Endothelial cell of umbilical vein (primary cell): ENCODE results near the gene CHST11. TPM values are rescaled to one million over a fixed set of nuclear protein-coding genes. Genes with fewer than 3 reads are reported as not detected.

Source experiments
- BruUV-seq: library from RNA; stranded (reverse); fragments of 400-500 nt; replicated peaks from 2 replicates; lab custom pipeline; 2021; lab: Mats Ljungman, UMichigan
- CTCF ChIA-PET: fragments of 300-600, 350-600 bp; sonication (Branson Sonifier 250); formaldehyde crosslinking; loops from one replicate; lab custom pipeline; 2021; ENCODE audit warnings: antibody characterized with exemption, inconsistent platforms; lab: Charles Lee
- POLR2A ChIA-PET: fragments of 300-600, 350-600 bp; sonication (Branson Sonifier 250); formaldehyde crosslinking; loops from one replicate; lab custom pipeline; 2021; ENCODE audit warnings: antibody characterized with exemption, inconsistent platforms; lab: Charles Lee
- DNase-seq: peaks from one replicate; pipeline ENCODE4 v3.0.0-alpha.2; 2011; ENCODE audit warnings: low read depth, low spot score
- FAIRE-seq: peaks from 2 replicates; lab custom pipeline; 2011; peaks lifted over from hg19 to GRCh38; lab: Jason Lieb, UNC
- H2AFZ ChIP-seq: 2 replicates; pipeline ENCODE4 v1.6.0; 2012; ENCODE audit warnings: low read depth, low read length, control low read depth, inconsistent platforms
- H3K27ac ChIP-seq: 2 replicates; pipeline ENCODE4 v1.5.1; 2011; ENCODE audit warnings: low read depth, mild to moderate bottlenecking, control low read depth, low read length, moderate library complexity; ENCODE audit not compliant: insufficient read depth
- H3K27me3 ChIP-seq, 2 experiments: 2 replicates each; pipeline versions ENCODE4 v1.6.0 to v1.6.1; 2011; ENCODE audit warnings: low read length in 2 of 2, mixed read lengths in 1 of 2; ENCODE audit not compliant: control insufficient read depth in 2 of 2, insufficient read depth in 2 of 2
- H3K36me3 ChIP-seq, 2 experiments: 2 replicates in 1 of 2; 3 replicates in 1 of 2; pipeline ENCODE4 v1.5.1; 2011; ENCODE audit warnings: low read length in 2 of 2, mild to moderate bottlenecking in 1 of 2, moderate library complexity in 1 of 2; ENCODE audit not compliant: control insufficient read depth in 2 of 2, insufficient read depth in 2 of 2; ENCODE audit errors: extremely low read depth in 1 of 2
- H3K4me1 ChIP-seq: 3 replicates; pipeline ENCODE4 v1.5.1; 2011; ENCODE audit warnings: mild to moderate bottlenecking, low read length; ENCODE audit not compliant: control insufficient read depth, insufficient read depth; ENCODE audit errors: extremely low read depth
- H3K4me2 ChIP-seq: 2 replicates; pipeline ENCODE4 v1.6.1; 2011; ENCODE audit warnings: low read length, control low read depth, mixed read lengths; ENCODE audit not compliant: insufficient read depth
- H3K4me3 ChIP-seq, 3 experiments: fragments of 200-600 bp in 1 of 3; sonication (generic), shearing (Covaris generic) in 1 of 3; replicated peaks in 1 of 3; 2 replicates each; pipeline ENCODE4 v1.5.1; 2011 to 2016; ENCODE audit warnings: control low read depth in 3 of 3, low read length in 3 of 3, mild to moderate bottlenecking in 2 of 3, inconsistent platforms in 1 of 3, low read depth in 1 of 3, moderate library complexity in 1 of 3; ENCODE audit not compliant: insufficient read depth in 1 of 3
- H3K79me2 ChIP-seq: 2 replicates; pipeline ENCODE4 v1.6.0; 2012; ENCODE audit warnings: low read length, inconsistent platforms; ENCODE audit not compliant: control insufficient read depth, insufficient read depth
- H3K9ac ChIP-seq: replicated peaks from 2 replicates; pipeline ENCODE3; 2011; ENCODE audit warnings: low read length, control low read depth; ENCODE audit not compliant: insufficient read depth; ENCODE audit errors: extremely low read depth
- H3K9me1 ChIP-seq: replicated peaks from 3 replicates; pipeline ENCODE4 v1.6.0; 2011; ENCODE audit warnings: mild to moderate bottlenecking, low read length; ENCODE audit not compliant: control insufficient read depth, insufficient read depth; ENCODE audit errors: extremely low read depth
- H3K9me3 ChIP-seq: replicated peaks from 2 replicates; pipeline ENCODE4 v1.5.1; 2012; ENCODE audit warnings: low read length, inconsistent platforms; ENCODE audit not compliant: control insufficient read depth, insufficient read depth
- H4K20me1 ChIP-seq: replicated peaks from 2 replicates; pipeline ENCODE3; 2011; ENCODE audit warnings: mild to moderate bottlenecking, low read length; ENCODE audit not compliant: control insufficient read depth, insufficient read depth; ENCODE audit errors: extremely low read depth
- EZH2 ChIP-seq: IDR thresholded peaks from 2 replicates; pipeline ENCODE4 v1.6.1; 2012; ENCODE audit warnings: borderline replicate concordance, low read depth, mild to moderate bottlenecking, moderate library complexity, low read length, inconsistent platforms; ENCODE audit not compliant: severe bottlenecking
- FOS ChIP-seq: IDR thresholded peaks from 2 replicates; pipeline ENCODE4 v1.6.1; 2011; ENCODE audit warnings: mild to moderate bottlenecking, low read length, moderate library complexity, borderline replicate concordance; ENCODE audit not compliant: insufficient read depth
- GATA2 ChIP-seq: IDR thresholded peaks from 2 replicates; pipeline ENCODE4 v1.7.0; 2011; ENCODE audit warnings: low read depth, mild to moderate bottlenecking, moderate library complexity, mixed read lengths, low read length; ENCODE audit not compliant: insufficient read length, insufficient read depth
- JUN ChIP-seq: IDR thresholded peaks from 2 replicates; pipeline ENCODE4 v1.6.1; 2011; ENCODE audit warnings: borderline replicate concordance, low read depth; ENCODE audit not compliant: insufficient read length, insufficient read depth
- MYC ChIP-seq: IDR thresholded peaks from one replicate; pipeline ENCODE4 v1.6.1; 2011; ENCODE audit warnings: mild to moderate bottlenecking, low read depth, low read length
- POLR2A ChIP-seq: IDR thresholded peaks from 2 replicates; pipeline ENCODE4 v1.6.1; 2012; ENCODE audit warnings: low read depth, mild to moderate bottlenecking, control low read depth, low read length
- POLR2AphosphoS5 ChIP-seq: IDR thresholded peaks from 2 replicates; pipeline ENCODE4 v1.6.1; 2012; ENCODE audit warnings: low read depth, mild to moderate bottlenecking, control low read depth, low read length, moderate library complexity; ENCODE audit not compliant: insufficient read depth
- dilution Hi-C: fragments of 300-500 bp; cut with MboI; formaldehyde crosslinking; loops from one replicate; pipeline ENCODE4 v1.15.0; 2019; ENCODE audit warnings: low sequenced_read_pairs; ENCODE audit not compliant: extremely low pct_ligation_motif_present
- intact Hi-C: fragments of 100-400 bp; cut with micrococcal nuclease; formaldehyde crosslinking; loops from one replicate; pipeline ENCODE4 v1.10.0; 2022
- polyA plus RNA-seq, 4 experiments: library from polyadenylated mRNA; depleted of rRNA in 3 of 4; stranded (reverse) in 3 of 4; unstranded in 1 of 4; fragments of >200 nt; gene quantifications; 2 replicates each; pipeline versions ENCODE4 v1.2.1 to v1.2.3, GENCODE V29; 2011 to 2012; ENCODE audit warnings: missing spikeins in 1 of 4
- total RNA-seq: library from RNA; stranded (reverse); gene quantifications from 2 replicates; pipeline ENCODE4 v1.2.3, GENCODE V29; 2021
- TF ChIP-seq, protein P1 (sequence below), 2 donors: IDR thresholded peaks; 1 replicate in 1 of 2; 2 replicates in 1 of 2; pipeline ENCODE4 v1.5.1; 2011; ENCODE audit warnings: low read length in 2 of 2, mild to moderate bottlenecking in 2 of 2, moderate library complexity in 2 of 2, control low read depth in 1 of 2, inconsistent platforms in 1 of 2, low read depth in 1 of 2; ENCODE audit not compliant: insufficient read depth in 1 of 2; ENCODE audit errors: extremely low read depth in 1 of 2
- TF ChIP-seq, protein P2 (sequence below): IDR thresholded peaks from 2 replicates; pipeline ENCODE4 v1.6.1; 2011; ENCODE audit not compliant: insufficient read depth, insufficient read length

Gene CHST11
- total and polyA plus RNA-seq, 2 donors (not counting 3 experiments of a cell fraction or from before 2014, with no cell fraction given): 19.7 to 20.9 TPM

- Histone ChIP-seq H3K9me3 (no peaks in the 10 kb centered on the region), H3K9me1 (no peaks in the 10 kb centered on the region), H2AFZ (no peak overlapping the region), H3K4me1 (no peaks in the 10 kb centered on the region), H3K27ac (no peak overlapping the region), H3K79me2 (no peaks in the 10 kb centered on the region), H3K36me3 (no peaks in the 10 kb centered on the region), H3K4me2 (no peak overlapping the region), H3K27me3 (no peaks in the 10 kb centered on the region), H3K9ac (no peak overlapping the region), H4K20me1 (no peaks in the 10 kb centered on the region), H3K4me3 (no peak overlapping the region)
- DNase-seq (no peak), FAIRE-seq (no peak)
- ChIA-PET CTCF (interaction anchor here (0.7 to 1.3 kb wide), 3 partner anchors 42 to 321 kb away, joined by 3 to 4 read pairs (median 4); no protein-coding TSS in a partner anchor), POLR2A (no interaction called here)
- TF ChIP-seq JUN (no peak), FOS (no peak), POLR2AphosphoS5 (no peak), MYC (no peak), POLR2A (no peak), EZH2 (no peak), GATA2 (no peak)
- TF ChIP-seq, protein P1, sequence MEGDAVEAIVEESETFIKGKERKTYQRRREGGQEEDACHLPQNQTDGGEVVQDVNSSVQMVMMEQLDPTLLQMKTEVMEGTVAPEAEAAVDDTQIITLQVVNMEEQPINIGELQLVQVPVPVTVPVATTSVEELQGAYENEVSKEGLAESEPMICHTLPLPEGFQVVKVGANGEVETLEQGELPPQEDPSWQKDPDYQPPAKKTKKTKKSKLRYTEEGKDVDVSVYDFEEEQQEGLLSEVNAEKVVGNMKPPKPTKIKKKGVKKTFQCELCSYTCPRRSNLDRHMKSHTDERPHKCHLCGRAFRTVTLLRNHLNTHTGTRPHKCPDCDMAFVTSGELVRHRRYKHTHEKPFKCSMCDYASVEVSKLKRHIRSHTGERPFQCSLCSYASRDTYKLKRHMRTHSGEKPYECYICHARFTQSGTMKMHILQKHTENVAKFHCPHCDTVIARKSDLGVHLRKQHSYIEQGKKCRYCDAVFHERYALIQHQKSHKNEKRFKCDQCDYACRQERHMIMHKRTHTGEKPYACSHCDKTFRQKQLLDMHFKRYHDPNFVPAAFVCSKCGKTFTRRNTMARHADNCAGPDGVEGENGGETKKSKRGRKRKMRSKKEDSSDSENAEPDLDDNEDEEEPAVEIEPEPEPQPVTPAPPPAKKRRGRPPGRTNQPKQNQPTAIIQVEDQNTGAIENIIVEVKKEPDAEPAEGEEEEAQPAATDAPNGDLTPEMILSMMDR (IDR thresholded peaks at IDR 0.05; ENCODE audit: extremely low read depth in 1 of 2, insufficient read depth in 1 of 2, low read depth in 1 of 2, low read length in 2 of 2): no peak
- TF ChIP-seq, protein P2, sequence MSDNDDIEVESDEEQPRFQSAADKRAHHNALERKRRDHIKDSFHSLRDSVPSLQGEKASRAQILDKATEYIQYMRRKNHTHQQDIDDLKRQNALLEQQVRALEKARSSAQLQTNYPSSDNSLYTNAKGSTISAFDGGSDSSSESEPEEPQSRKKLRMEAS: no peak
- dilution Hi-C loops: no loop called here
- BruUV-seq: no TSS peak
- intact Hi-C loops: no loop called here
These were observed 245.9 kb downstream of the CHST11 start for GRCh38 chr12:104702565-104703139.
